Neuronal stem cell (in vitro differentiated cells): ENCODE results near the gene SPDYE6.
"Not testable (repeated sequence)": the region's sequence is repeated elsewhere in the genome, so short reads cannot be mapped to it uniquely, and the experiment has no call there.

Source experiments
- DNase-seq: peaks from one replicate; pipeline ENCODE4 v3.0.0-alpha.2; 2013; ENCODE audit warnings: low spot score
- H2AFZ ChIP-seq: one replicate; pipeline ENCODE4 v1.6.1; 2013; ENCODE audit warnings: mild to moderate bottlenecking, low read length, inconsistent platforms
- H2AK5ac ChIP-seq: 2 replicates; pipeline ENCODE4 v1.6.1; 2013; ENCODE audit warnings: low read depth, mild to moderate bottlenecking, inconsistent platforms, low read length, moderate library complexity, mixed read lengths
- H2BK120ac ChIP-seq: 2 replicates; pipeline ENCODE4 v1.6.1; 2013; ENCODE audit warnings: low read depth, mild to moderate bottlenecking, inconsistent platforms, low read length, moderate library complexity, mixed read lengths
- H2BK12ac ChIP-seq: one replicate; pipeline ENCODE4 v1.6.1; 2013; ENCODE audit warnings: low read length, inconsistent platforms
- H2BK15ac ChIP-seq: 2 replicates; pipeline ENCODE4 v1.6.1; 2013; ENCODE audit warnings: mild to moderate bottlenecking, low read length, inconsistent platforms, mixed read lengths
- H2BK5ac ChIP-seq: one replicate; pipeline ENCODE4 v1.6.1; 2013; ENCODE audit warnings: inconsistent platforms, mild to moderate bottlenecking, low read length, moderate library complexity
- H3K14ac ChIP-seq: one replicate; pipeline ENCODE4 v1.6.1; 2013; ENCODE audit warnings: low read length, inconsistent platforms
- H3K18ac ChIP-seq: 2 replicates; pipeline ENCODE4 v1.6.1; 2013; ENCODE audit warnings: low read length, inconsistent platforms
- H3K23ac ChIP-seq: 2 replicates; pipeline ENCODE4 v1.6.1; 2013; ENCODE audit warnings: low read depth, mild to moderate bottlenecking, mixed read lengths, low read length, inconsistent platforms; ENCODE audit not compliant: poor library complexity
- H3K27ac ChIP-seq: replicated peaks from 3 replicates; pipeline ENCODE4 v1.5.1; 2013; ENCODE audit warnings: low read length, inconsistent platforms
- H3K27me3 ChIP-seq, 3 experiments: 2 replicates each; pipeline ENCODE4 v1.6.1; 2013; ENCODE audit warnings: low read length in 3 of 3, mild to moderate bottlenecking in 2 of 3, inconsistent platforms in 1 of 3, low read depth in 1 of 3, mixed read lengths in 1 of 3, moderate library complexity in 1 of 3; ENCODE audit not compliant: control insufficient read depth in 3 of 3, insufficient read depth in 3 of 3
- H3K36me3 ChIP-seq, 2 donors: replicated peaks in 1 of 2; 2 replicates each; pipeline ENCODE4 v1.6.1; 2013; ENCODE audit warnings: low read length in 2 of 2; ENCODE audit not compliant: control insufficient read depth in 2 of 2, insufficient read depth in 2 of 2
- H3K4ac ChIP-seq: 2 replicates; pipeline ENCODE4 v1.6.1; 2013; ENCODE audit warnings: inconsistent platforms, mild to moderate bottlenecking, low read length, moderate library complexity
- H3K4me1 ChIP-seq, 2 donors: 1 replicate in 1 of 2; 2 replicates in 1 of 2; pipeline ENCODE4 v1.6.1; 2013; ENCODE audit warnings: low read length in 2 of 2, low read depth in 1 of 2; ENCODE audit not compliant: control insufficient read depth in 2 of 2, insufficient read depth in 1 of 2
- H3K4me2 ChIP-seq: one replicate; pipeline ENCODE4 v1.6.1; 2013; ENCODE audit warnings: mild to moderate bottlenecking, low read length, inconsistent platforms; ENCODE audit not compliant: insufficient read depth, poor library complexity, severe bottlenecking
- H3K4me3 ChIP-seq, 2 donors: 2 replicates each; pipeline ENCODE4 v1.5.1; 2013; ENCODE audit warnings: low read length in 2 of 2, mild to moderate bottlenecking in 2 of 2, inconsistent platforms in 1 of 2, moderate library complexity in 1 of 2
- H3K79me1 ChIP-seq: one replicate; pipeline ENCODE4 v1.6.1; 2013; ENCODE audit warnings: low read depth, mild to moderate bottlenecking, inconsistent platforms, low read length, moderate library complexity
- H3K9ac ChIP-seq: one replicate; pipeline ENCODE4 v1.6.1; 2013; ENCODE audit warnings: mild to moderate bottlenecking, low read depth, low read length, inconsistent platforms; ENCODE audit not compliant: poor library complexity
- H3K9me3 ChIP-seq, 2 donors: replicated peaks in 1 of 2; 2 replicates each; pipeline versions ENCODE3 to v1.6.1; 2013; ENCODE audit warnings: low read length in 2 of 2, mild to moderate bottlenecking in 2 of 2, inconsistent platforms in 1 of 2, low read depth in 1 of 2, mixed read lengths in 1 of 2, moderate library complexity in 1 of 2; ENCODE audit not compliant: control insufficient read depth in 2 of 2, insufficient read depth in 1 of 2
- H4K8ac ChIP-seq: one replicate; pipeline ENCODE4 v1.6.1; 2013; ENCODE audit warnings: low read depth, mild to moderate bottlenecking, inconsistent platforms, low read length, moderate library complexity
- H4K91ac ChIP-seq: one replicate; pipeline ENCODE4 v1.6.1; 2013; ENCODE audit warnings: low read length, low read depth, mild to moderate bottlenecking, inconsistent platforms; ENCODE audit not compliant: poor library complexity
- WGBS, 2 donors: extraction: QIAGEN DNeasy Blood & Tissue Kit; methylation state at CpG; one replicate each; pipeline ENCODE4 v1.1.7; 2013; ENCODE audit warnings: missing lambda C conversion rate in 2 of 2, mixed read lengths in 1 of 2; ENCODE audit not compliant: insufficient read length in 2 of 2, insufficient replicate concordance in 1 of 2; ENCODE audit errors: extremely low coverage in 2 of 2; 5-methylcytosine and 5-hydroxymethylcytosine counted together

The SPDYE6 gene

GRCh38 chr7:102389810-102390209 lies 33.6 kb upstream of the SPDYE6 start:
- Histone ChIP-seq H3K9ac (no peak overlapping the region), H3K4me2 (no peak overlapping the region), H3K4me3 (no peak overlapping the region), H3K9me3 (no peaks in the 10 kb centered on the region), H3K14ac (no peak overlapping the region), H3K27me3 (no peaks in the 10 kb centered on the region), H2AFZ (no peak overlapping the region), H2BK12ac (no peak overlapping the region), H3K4ac (no peak overlapping the region), H3K23ac (no peak overlapping the region), H2BK120ac (no peak overlapping the region), H2BK5ac (no peak overlapping the region), H2BK15ac (no peak overlapping the region), H3K18ac (no peak overlapping the region), H4K8ac (no peak overlapping the region), H2AK5ac (no peak overlapping the region), H3K4me1 (no peaks in the 10 kb centered on the region), H4K91ac (no peak overlapping the region), H3K36me3 (peaks cover 13 to 56% of the 10 kb centered on the region in 2 donors), H3K27ac (no peak overlapping the region), H3K79me1 (no peaks in the 10 kb centered on the region)
- DNase-seq: no peak
- WGBS, 2 donors: no CpG with 5 or more reads among the region's 3 CpGs

- H3K9ac ChIP-seq: no peak overlapping the region
- no peak overlapping the region for H3K4me2 ChIP-seq
- H3K14ac ChIP-seq: no peak overlapping the region
- H4K91ac ChIP-seq: no peak overlapping the region
- no peak overlapping the region for H2AK5ac ChIP-seq
- no peak overlapping the region for H3K27ac ChIP-seq
- H2BK12ac ChIP-seq: no peak overlapping the region
- no CpG with 5 or more reads among the region's 6 CpGs for WGBS, 2 donors
- H4K8ac ChIP-seq: no peak overlapping the region
- H3K36me3 ChIP-seq: peaks cover 8 to 47% of the 10 kb centered on the region in 2 donors
- no peak overlapping the region for H3K4me3 ChIP-seq
- H3K18ac ChIP-seq: no peak overlapping the region
- no peaks in the 10 kb centered on the region for H3K9me3 ChIP-seq
- H3K27me3 ChIP-seq: no peaks in the 10 kb centered on the region
- H3K4ac ChIP-seq: no peak overlapping the region
- no peak for DNase-seq
- no peaks in the 10 kb centered on the region for H3K79me1 ChIP-seq
- H3K4me1 ChIP-seq: no peaks in the 10 kb centered on the region
- no peak overlapping the region for H3K23ac ChIP-seq
- H2BK120ac ChIP-seq: no peak overlapping the region
- no peak overlapping the region for H2BK5ac ChIP-seq
- H2AFZ ChIP-seq: no peak overlapping the region
- H2BK15ac ChIP-seq: no peak overlapping the region
These were observed 30.8 kb upstream of the SPDYE6 start for GRCh38 chr7:102387064-102387463.

- not testable (repeated sequence) for H3K79me1 ChIP-seq, H3K4ac ChIP-seq, H2BK120ac ChIP-seq, H4K91ac ChIP-seq, H3K9me3 ChIP-seq, H3K27me3 ChIP-seq, H2BK15ac ChIP-seq, H3K4me3 ChIP-seq, H2AK5ac ChIP-seq, H3K23ac ChIP-seq, H2AFZ ChIP-seq, H3K18ac ChIP-seq, H3K27ac ChIP-seq, H3K14ac ChIP-seq, H3K4me1 ChIP-seq, H3K4me2 ChIP-seq, H3K9ac ChIP-seq, DNase-seq, H2BK5ac ChIP-seq, H4K8ac ChIP-seq, H2BK12ac ChIP-seq
- H3K36me3 ChIP-seq: peaks cover 8 to 62% of the 10 kb centered on the region in 2 donors
- WGBS, 2 donors: no CpG with 5 or more reads among the region's 7 CpGs
These were observed 25.6 kb upstream of the SPDYE6 start for GRCh38 chr7:102381696-102382425.

- H3K4me2 ChIP-seq, H3K18ac ChIP-seq, DNase-seq, H3K14ac ChIP-seq, H3K9me3 ChIP-seq, H2AFZ ChIP-seq, H3K27me3 ChIP-seq, H4K91ac ChIP-seq, H3K23ac ChIP-seq, H3K27ac ChIP-seq, H2AK5ac ChIP-seq, H3K4ac ChIP-seq, H2BK15ac ChIP-seq, H2BK5ac ChIP-seq, H3K79me1 ChIP-seq, H2BK12ac ChIP-seq, H2BK120ac ChIP-seq, H4K8ac ChIP-seq, H3K9ac ChIP-seq, H3K4me1 ChIP-seq, H3K4me3 ChIP-seq: not testable (repeated sequence)
- peaks cover 8 to 61% of the 10 kb centered on the region in 2 donors for H3K36me3 ChIP-seq
- WGBS, 2 donors: no CpG with 5 or more reads among the region's 8 CpGs
These were observed 24.6 kb upstream of the SPDYE6 start for GRCh38 chr7:102380837-102381236.
